HG03280 (cell line): Measurements from ENCODE around the gene BMP6.
"Not testable (repeated sequence)": the region's sequence is repeated elsewhere in the genome, so short reads cannot be mapped to it uniquely, and the experiment has no call there.

Source experiments
- ATAC-seq: cut with Tn5 transposase; IDR thresholded peaks from one replicate; pipeline ENCODE4 v1.9.1; 2021; ENCODE audit warnings: mild to moderate bottlenecking, moderate library complexity; ENCODE audit not compliant: unreplicated experiment

BMP6 gene

DNA sequence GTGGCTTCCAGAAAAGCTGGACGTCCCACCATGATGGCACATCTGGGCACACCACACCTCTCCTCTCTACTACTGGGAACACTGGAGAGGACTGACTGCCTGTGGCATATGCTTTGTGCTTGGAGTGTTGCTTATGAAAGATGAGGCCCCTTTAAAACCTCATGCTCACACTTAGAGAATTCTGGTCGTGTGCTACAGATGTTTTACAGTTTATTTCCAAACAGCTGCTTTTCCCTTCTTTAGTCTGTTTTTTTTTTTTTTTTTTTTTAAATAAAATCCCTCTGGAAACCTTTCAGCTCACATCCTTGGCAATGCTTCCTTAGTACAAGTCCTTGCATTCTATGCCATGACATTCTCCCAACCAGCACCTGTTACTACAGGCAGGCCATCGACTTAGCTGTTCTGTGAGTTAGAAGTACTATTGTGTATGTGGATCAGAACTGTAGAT, 60.3 kb downstream of the BMP6 start:
- ATAC-seq, result no peak

DNA sequence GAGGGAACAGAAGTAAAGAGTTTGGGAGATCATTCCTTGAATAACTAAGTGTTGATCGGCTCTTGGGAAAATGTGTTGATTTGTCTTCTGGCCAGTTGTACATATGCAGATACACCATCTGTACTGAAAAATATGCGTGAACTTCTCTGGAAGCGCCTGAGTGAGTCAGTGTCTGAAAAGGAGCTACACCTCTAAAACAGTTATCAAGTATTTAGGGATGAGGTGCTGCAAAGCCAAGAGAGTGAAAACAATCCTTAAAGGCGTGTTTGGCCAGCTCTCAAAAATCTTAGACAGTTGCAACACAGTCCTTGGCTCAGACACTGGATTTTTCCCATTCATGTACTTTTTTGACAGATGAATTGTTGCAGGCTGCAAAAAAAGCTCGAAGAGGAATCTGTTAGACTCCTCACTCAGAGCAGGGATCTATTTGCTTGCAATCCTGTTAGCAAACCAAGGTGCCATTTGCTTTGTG, 61.3 kb downstream of the BMP6 start:
- ATAC-seq, result no peak

DNA sequence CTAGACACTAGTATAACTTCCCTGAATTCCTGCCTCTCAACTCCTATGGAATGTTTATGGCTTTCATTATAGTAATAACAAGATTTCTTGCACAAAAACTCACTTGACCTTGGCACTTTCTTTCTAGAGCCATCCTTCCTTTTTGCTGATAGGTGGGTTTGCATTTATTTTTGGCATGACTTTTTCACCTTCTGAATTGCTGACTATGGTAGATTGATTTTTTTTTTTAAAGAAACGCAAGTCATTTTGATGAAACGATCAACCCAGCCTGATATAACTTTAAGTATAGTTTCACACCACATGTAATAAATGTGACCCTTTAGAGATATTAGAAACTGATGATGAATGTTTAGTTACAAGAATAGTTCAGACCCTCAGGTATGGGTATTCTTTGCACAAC, 61.8 kb downstream of the BMP6 start:
- no peak for ATAC-seq

DNA sequence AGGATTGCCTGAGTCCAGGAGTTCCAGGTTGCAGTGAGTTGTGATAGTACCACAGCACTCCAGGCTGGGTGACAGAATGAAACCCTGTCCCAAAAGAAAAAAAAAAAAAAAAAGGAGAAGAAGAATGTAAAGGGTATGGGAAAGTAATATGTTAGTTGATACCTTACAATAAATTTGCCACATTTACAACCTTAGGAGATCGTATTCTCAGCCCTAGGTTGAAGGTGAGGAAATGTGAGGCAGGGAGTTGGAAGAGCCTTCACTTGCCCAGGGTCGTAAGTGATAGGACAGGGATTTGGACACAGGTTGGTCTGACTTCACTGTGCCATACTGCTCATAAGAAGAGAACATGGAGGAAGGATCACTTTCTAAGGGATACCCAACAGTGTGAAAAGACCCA, 68.6 kb downstream of the BMP6 start:
- ATAC-seq, result no peak

DNA sequence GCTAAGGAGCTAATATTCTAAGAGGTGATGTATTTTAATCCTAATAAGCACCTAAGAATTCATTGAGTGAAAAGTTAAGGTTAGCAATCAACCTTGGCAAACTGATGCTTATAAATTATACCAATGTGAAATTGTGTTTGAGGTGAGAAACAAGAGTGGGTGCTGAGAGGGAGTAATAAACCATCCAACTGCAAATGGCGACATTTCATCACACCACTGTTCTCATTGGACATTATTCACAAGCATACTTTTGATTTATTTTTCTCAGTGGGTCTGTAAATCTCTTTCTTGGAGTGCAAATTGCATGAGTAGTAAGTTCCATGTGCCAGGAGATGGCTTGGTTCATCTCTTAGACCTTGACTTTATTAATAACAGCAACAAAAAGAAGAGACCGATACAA, 71.5 kb downstream of the BMP6 start:
- ATAC-seq, result no peak

DNA sequence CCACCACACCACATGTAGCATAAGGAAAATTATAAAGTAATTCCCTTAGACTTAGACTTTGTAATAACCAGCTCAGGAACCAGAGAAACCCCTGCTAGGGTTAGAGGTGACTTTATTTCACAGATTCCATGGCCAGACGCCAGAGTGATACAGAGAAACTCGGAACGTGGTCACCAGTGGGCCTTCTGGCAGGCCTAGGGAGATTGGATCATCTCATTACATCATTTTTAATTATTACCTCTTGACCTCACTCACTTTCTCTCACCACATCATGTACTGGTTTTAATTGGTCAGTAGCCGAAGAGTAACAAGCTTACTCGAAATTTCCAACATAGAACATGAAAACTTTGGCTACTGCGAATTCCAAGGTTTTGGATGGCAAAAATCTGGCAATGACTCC, 72.9 kb downstream of the BMP6 start:
- no peak for ATAC-seq

DNA sequence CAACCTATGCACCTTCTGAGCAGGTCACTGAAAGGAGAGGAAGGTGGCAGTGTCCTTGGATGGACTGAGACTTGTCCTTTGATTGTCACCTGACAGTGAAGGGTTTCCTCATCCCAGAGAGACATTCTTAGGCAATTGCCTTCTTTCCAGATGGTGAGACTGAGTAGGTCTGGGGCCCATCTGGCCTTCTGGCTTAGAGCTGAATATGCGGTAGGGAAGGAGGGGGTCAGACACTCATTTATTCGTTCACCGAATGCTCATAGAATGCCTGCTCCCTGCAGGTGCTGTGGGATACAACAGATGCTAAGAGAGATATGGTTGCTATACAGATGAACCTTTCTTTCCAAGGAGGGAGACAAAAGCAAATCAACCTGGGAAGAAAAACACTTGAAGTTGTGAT, 76.8 kb downstream of the BMP6 start:
- no peak for ATAC-seq

DNA sequence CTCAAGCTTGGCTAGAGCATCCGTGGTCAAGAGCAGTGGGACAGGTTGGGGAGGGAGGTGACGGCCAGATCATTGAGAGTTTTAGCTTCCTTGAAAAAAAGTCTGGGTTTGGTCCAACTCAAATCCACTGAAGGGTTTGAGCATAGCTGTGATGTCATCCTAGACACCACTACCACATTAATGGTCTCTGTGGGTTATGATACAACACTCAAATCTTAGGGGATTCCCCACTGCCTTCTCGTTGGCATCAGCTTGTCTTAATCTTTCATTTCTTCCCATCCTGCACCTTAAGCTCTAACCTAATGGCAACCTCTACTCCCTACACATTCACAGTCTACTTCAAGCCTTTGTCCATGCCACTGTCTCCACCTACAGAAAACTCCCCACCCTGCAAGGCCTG, 77.3 kb downstream of the BMP6 start:
- no peak for ATAC-seq

DNA sequence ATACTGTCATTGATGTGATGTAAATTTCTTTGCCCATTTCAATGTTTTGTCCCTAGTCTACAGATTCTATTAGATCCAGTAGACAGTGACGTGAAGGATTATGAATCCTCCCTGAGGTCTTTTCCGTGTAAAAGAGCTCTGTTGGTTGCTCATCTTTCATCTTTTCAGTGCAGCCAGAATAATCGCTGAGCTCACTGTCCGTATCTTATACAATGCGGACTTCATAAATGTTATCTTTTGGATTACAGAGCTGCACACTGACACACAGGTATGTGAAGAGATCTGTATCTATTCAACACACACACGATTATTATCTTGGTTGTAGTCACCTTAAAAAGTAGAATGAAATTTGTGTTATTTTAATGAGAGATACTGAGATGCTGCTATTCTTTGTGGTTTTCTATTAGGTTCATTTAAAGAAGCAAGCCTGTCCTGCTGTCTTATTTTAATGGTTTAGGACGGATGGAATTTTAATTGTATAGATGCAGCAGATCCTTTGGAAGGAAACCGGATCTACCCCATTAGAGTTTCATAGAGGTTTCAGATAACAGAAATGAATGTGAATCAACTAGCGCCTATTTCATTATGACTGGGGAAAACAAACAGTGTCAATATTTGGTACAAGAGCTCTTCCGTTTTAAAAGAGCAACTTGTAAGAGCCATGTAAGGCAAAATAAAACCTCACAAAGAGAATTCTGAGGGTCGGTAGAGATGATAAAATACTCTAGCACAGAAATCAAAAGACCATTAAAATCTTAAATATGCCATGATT, 79.4 kb downstream of the BMP6 start:
- no peak for ATAC-seq

DNA sequence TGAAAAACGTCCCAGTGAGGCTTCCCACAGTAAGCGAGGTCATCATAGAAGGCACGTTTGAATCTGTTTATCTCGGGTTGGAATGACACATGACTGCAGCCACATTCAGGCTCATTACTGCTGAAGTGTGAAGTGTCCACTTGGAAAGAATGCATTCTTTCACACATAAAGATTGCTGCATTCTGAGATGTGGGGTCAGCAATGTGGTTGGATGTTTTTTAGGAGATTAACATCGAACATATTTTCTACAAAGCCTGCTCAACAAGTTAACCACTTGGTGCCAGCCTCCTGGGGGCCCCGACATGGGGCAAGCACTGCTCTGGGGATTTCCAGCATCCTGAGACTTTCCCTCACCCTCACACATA, 79.9 kb downstream of the BMP6 start:
- ATAC-seq, result no peak

DNA sequence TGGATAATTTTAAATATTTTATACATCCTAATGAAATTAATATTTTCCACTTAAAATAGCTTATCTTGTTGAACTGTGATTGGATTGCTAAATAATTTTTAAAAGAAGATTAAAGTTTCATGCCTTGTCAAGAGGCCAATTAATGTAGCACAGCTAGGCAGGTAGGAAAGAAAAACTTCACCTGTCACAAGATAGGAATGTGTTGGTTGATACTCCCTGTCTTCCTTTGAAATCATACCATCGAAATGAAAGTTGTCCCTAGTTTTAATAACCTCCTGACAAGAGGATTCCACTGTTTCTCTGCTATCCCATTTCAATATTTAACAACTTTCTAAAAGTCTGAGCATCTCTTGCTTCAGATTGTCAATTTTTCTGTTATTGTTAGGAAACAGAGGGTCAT, 80.8 kb downstream of the BMP6 start:
- no peak for ATAC-seq

DNA sequence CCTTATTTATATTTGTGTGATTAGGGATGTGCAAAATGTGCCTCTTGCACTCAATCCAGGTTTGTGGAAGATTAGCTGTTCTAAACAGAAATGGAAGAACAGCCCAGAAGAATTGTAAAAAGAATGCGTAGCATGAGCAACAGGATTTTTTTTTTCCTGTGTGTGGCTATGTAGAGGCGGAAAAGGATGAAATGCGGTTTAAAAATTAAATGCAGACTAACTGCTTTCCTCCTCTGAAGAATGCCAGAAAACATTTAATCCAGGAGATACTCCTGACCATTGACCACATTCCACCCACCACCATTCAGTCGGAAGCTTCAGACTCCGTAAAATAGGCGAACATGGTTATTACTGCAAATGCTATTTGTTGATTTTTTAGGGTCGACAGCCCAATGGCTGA, 83.4 kb downstream of the BMP6 start:
- ATAC-seq, result no peak

DNA sequence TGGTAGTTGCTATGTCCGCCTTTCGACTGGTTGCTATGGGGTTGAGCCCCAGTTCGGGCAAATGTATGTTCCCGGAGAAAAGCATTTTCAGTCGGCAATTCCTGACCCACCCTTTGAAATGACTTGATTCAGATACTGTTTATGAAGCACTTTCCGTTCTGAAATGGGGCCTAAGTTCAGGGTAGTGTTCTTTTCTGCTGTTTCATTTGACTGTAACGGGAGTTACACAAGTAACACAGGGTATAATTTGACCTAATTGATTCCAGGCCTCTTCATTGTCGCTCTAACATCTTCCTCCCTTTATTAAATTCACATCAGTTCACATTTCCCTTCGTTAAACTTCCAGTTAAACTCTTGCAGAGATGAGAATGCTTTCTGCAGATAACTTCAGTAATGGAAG, 85.5 kb downstream of the BMP6 start:
- no peak for ATAC-seq

DNA sequence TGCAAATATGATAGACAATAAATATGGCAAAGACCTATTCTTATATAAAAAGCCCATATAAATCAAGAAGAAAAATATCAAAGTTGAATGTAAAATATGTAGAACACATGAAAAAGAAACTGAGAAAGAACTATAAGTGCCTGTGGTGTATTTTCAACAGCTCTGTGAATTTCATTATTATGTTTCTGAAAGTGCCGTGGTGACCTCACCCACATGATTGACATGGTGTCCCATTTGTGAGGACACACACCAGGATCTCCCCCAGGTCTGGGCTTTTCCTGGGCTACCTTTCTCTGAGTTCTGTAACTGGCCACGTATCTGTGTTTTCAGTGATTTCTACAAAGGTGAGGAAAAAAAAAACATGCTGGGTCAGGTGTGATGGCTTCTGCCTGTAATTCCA, 86.7 kb downstream of the BMP6 start:
- ATAC-seq, result no peak

DNA sequence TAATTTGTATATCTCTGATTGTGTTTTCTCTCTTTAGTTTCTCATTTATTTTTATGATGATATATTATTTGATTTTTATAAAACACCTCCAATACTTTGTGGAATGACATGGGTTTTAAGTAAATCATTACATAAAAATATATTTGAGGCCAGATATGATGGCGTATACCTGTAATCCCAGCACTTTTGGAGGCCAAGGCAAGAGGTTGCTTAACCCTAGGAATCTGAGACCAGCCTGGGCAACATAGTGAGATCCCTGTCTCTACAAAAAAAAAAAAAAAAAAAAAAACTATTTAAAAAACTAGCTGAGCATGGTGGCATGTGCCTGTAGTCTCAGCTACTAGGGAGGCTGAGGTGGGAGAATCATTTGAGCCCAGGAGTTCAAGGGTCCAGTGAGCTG, 87.3 kb downstream of the BMP6 start:
- no peak for ATAC-seq

DNA sequence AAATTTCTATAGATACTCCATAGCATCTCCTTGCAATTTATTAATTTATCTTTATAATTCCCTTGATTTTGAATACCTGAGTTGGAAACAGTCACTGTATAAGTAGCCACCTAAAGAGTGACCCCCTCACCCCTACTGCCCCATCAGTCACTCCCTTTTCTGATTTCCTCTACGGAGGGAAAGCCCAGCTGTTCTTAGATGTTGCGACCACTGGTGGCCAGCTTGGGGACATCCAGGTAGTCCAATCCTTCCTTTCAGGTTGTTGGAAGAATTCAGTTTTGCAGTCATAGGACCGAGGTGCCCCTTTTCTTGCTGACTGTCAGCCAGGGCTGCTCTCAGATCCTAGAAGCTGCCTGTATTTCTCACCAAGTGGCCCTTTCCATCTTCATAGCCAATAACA, 87.8 kb downstream of the BMP6 start:
- ATAC-seq, result no peak

DNA sequence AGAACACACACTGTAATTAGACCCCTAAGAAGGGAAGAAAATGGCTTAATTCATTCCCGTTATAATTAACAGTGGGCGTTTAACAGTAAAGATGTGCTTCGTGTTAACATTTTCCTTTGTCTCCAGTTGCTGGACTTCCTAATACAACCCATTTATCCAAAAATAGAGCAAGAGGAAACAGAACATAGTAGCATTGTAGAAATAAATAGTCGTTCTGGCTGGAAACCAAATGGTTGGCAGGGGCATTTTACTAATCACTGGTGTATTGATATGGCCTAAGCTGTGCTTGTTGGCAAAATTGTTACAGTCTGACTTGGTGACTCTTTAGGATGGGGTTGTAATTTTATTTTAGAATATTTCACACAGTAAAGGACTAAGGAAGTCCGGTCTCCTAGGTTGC, 89.8 kb downstream of the BMP6 start:
- ATAC-seq, result no peak

DNA sequence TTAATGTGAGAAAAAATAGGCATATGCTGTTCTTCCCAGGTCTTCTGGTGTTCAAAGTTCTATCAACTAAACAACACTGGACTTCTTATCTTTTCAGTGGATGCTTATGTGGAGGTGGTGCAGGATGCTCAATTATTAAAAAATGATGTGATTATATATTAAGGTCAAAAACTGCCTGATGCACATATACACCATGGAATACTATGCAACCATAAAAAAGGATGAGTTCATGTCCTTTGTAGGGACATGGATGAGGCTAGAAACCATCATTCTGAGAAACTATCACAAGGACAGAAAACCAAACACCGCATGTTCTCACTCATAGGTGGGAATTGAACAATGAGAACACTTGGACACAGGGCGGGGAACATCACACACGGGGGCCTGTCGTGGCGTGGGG, 91.3 kb downstream of the BMP6 start:
- ATAC-seq, result not testable (repeated sequence)

DNA sequence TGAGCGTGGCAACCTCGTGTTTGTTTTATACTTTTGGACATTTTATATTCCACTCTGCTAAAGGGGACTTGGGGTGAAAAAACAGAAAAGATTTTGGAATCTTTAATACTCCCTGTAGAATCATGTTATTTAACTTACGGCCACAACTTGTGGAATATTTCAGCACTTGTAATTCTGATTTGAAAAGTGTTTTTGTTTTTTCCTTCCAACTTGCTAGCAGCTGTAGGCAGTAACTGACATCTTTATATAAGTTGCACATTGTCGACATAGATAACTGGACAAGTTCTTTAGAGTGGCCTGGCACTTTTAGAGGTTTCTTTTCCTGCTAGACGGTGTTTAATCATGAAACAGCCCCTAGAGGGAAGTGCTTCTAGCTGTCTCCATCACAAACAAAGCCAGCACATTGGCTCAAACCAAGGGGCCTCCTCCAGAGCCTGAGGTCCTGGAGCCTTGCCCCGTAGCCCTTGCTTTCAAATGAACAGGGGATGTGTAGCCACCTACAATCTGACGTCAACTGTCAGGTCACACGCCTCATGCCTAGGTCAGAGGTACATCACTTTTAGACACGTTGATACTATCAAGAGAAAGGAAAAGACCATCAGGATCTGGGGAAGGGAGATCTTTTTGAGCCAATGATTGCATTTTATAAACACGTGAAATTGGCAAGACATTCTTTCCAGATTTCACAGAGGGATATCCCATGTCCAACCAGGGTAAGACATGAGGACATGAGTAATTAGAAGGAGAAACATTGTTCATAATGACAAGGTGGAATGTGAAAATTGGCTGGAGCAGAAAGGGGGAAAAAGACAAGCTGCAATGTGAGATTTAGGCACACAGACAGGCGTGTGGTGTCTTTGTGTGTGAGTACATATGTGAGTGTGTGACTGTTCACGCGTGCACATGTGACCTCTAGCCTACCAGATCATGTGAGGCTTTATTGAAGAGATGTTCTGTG, 92.6 kb downstream of the BMP6 start:
- no peak for ATAC-seq

DNA sequence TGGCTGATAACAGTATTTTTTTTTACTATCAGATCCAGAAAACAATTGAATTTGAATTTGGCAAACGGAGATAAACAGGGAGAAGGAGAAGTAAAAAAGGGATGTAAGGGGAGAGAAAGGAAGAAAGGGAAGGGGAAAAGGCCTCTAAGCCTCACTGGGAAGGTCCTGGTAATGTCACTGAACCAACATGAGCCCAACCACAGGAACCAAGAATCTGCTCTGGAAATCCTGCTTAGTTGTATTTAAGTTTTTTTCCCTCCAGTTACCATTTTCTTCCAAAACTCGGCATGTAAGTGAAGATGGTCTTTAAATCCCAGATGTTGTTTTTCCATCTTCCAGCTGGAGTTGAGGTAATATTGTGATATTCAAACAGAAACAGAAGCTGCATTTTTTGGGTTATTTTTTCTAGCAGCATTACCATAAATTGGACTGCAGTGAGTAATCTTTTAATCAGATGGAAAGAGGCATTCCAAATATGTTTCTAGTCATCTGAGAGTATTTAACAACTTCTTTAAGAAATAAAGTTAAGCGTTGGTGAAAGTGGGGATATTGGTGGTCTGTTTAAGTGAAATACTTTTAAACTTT, 93.6 kb downstream of the BMP6 start:
- ATAC-seq, result no peak

DNA sequence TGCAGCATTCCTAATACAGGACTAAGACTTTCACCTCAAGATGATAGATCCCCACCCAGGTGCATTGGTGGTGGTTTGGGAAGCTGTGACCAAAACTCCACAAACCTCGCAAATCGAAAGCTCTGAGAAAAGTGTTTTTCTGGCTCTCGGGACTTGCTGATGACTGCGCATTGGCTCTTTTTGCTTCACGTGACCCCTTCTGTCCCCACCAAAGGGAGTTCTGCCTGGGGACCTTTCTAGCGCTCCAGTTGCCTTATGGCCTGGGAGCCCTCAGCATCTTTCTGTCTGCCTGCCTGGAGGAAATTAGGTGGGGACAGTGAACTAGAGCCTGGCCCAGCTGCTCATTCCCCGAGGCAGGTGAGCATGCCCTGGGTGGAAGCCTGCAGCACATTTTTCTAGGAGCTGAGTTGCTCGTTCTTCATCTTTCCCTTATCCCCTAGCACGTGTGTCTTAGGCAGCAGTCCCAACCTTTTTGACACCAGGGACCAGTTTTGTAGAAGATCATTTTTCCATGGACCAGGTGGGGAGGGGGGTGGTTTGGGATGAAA, 94.5 kb downstream of the BMP6 start:
- ATAC-seq, result no peak
